COR-L47 (cell line): ENCODE results near the gene SHROOM3.

Experiments used
- DNase-seq: peaks from one replicate; lab custom pipeline; 2025; lab: John Stamatoyannopoulos, UW

The SHROOM3 gene

DNA sequence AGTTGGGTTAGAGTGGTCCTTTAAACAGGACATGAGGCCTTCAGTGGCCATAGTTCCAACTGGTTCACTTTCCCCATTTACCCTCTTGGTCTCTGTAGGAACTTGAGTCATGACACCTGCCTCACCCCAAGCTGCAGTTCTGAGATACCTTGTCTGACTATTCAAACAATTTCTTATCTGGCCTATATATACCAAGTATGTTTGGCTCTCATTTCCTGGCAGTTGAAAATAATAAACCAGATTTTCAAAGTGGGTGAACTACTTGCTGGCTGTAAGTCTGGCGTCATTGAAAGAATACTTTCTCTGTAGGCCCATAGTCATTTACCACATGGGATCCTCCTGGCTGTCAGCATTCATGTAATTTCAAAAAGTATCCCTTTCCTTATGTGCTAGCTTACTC, 228.8 kb downstream of the SHROOM3 start:
- DNase-seq = no peak

DNA sequence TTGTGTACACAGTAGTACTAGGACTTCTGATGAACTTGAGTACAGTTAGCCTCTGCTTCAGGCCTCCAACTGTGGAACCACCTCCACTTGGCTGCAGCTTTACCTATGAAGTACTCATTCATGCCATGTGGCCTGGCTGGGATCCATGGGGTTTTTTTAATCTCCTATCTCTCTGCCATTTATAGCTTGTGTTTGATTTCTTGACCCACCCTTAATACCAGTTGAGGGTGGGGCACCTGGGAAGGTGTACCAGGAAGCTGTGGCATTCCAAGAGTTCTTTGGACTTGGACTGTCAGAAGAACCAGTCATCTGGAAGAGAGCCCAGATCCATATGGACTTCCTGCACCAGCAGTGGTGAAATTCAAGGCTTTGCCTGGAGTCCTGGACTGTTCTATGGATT, 230.1 kb downstream of the SHROOM3 start:
- no peak for DNase-seq

DNA sequence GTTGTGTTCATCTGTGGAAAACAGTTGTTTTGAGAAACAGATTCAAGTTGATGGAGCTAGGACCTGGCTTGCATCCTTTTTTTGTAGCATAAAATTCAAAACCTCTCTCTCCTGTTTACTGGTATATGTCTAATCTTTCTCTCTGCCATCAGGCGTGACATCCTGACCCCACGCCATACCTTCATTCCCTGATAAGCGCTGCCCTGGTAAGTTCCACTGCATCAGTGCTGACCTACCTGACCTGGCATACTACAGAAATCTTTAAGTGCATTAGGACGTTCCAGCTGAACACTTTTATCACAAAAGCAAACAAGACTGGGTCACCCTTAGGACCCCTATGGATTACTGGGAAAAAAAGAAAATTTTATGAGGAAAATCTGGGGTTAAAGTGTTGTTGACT, 230.7 kb downstream of the SHROOM3 start:
- DNase-seq = no peak

DNA sequence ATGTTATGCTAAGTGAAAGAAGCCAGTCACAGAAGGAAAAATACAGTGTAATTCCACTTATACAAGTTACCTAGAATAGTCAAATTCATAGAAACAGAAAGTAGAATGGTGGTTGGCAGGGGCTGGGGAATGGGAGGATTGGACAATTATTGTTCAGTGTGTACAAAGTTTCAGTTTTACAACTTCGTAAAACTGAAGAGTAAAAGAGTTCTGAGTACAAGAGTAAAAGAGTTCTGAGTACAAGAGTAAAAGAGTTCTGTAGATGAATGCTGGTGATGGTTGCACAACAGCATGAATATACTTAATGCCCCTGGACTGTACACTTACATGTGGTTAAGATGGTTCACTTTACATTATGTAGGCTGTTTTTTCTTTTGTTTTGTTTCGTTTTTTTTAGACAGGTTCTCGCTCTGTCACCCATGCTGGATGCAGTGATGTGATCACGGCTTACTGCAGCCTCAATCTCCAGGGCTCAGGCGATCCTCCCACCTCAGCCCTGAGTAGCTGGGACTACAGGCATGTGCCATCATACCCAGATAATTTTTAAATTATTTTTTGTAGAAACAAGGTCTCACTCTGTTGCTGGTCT, 232.0 kb downstream of the SHROOM3 start:
- no peak for DNase-seq

DNA sequence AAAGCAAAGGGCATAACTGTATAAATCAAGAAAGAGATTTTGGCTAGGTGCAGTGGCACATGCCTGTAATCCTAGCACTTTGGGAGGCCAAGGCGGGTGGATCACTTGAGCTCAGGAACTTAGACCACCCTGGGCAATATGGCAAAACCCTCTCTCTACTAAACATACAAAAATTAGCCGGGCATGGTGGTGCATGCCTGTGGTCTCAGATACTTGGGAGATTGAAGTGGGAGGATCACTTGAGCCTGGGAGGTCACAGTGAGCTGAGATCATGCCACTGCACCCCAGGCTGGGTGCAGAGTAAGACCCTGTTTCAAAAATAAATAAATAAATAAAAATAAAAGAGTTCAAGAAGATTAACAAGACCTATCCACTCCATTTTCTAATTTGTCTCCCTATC, 235.6 kb downstream of the SHROOM3 start:
- no peak for DNase-seq

GRCh38 chr4:76673362-76673761, 238.3 kb downstream of the SHROOM3 start:
- DNase-seq = no peak

GRCh38 chr4:76674983-76675382, 240.0 kb downstream of the SHROOM3 start:
- DNase-seq = no peak

- no peak for DNase-seq
Measured at GRCh38 chr4:76677571-76678326, 242.7 kb downstream of the SHROOM3 start.

DNA sequence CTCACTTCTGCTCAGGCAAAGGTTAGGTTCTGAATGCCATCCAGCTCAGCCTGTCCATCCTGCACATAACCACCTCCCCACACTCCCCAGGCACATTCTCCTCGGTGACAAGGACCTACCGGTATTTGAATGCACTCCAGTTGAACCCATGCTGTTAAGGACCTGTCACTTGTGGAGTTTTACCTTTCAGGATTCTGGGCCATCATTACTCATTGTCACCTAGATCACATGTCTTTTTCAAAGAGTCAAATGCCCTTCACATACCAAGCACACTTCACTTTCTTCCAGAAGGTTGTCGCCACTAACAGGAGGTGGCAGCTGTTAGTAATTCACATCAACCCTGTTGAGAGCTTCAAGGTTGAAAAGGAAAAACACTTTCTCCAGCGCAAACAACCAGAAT, 244.7 kb downstream of the SHROOM3 start:
- DNase-seq = no peak

DNA sequence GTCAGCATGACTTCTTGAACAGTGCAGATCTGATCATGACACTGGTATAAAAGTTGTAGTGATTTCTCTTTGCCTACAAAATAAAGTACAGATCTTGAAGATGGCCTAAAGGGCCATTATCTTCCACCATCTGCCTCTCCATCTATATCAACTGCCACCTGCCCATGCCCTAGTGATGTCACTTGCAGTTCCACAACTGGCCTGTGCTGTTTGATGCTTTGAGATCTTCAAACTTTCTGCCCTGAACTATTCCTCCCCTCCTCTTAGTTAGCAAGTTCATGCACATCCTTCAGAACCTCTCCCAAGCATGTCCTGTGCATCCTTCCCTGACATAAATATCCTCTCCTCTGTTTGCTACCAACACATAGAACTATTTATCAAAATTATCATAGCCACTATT, 245.9 kb downstream of the SHROOM3 start:
- no peak for DNase-seq

DNA sequence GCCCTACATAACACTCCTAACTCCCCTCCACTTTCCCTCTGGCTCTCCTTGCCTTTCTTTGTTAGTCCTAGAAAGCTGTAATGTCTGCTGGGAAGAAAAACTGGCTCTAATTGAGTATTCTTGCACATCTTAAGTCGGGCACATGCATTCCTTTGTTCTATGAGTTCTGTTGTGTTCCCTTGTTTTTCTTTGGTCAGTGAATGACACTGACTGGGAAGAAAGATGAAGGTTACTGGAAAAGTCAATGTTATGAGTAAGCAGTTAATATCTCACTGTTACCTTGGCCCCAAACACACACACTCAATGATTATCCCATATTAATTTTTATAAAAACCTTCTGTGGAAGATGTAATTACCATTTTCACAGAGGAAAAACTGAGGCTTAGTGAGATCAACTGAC, 247.0 kb downstream of the SHROOM3 start:
- no peak for DNase-seq

- no peak for DNase-seq
Measured at GRCh38 chr4:76683144-76683543, 248.1 kb downstream of the SHROOM3 start.

GRCh38 chr4:76687746-76688448, 252.9 kb downstream of the SHROOM3 start:
- DNase-seq = peak; percentile 50

DNA sequence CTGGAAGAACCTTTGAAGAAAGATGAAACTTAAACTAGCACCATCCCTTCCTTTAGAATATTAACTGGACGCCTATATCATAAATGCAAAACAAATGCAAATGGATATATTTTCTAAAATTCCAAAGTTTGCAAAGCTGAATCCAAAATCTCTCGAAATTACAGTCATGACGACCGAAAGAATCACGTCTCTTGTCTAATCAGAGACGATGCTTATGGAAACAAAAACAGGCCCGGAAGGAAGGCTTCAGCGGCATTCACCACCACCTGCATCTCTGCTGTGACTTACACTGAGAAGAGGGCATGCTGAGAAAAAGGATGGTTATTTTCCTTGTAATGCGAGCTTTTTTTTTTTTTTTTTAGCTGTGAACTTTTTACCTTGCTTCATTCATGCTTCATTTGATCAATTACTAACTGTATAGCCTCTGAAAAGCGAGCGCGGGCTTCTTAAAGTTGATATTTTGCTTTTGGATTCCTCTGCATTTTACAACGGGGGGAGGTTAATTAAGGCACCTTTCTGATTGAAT, 253.7 kb downstream of the SHROOM3 start:
- peak; percentile 21 for DNase-seq

DNA sequence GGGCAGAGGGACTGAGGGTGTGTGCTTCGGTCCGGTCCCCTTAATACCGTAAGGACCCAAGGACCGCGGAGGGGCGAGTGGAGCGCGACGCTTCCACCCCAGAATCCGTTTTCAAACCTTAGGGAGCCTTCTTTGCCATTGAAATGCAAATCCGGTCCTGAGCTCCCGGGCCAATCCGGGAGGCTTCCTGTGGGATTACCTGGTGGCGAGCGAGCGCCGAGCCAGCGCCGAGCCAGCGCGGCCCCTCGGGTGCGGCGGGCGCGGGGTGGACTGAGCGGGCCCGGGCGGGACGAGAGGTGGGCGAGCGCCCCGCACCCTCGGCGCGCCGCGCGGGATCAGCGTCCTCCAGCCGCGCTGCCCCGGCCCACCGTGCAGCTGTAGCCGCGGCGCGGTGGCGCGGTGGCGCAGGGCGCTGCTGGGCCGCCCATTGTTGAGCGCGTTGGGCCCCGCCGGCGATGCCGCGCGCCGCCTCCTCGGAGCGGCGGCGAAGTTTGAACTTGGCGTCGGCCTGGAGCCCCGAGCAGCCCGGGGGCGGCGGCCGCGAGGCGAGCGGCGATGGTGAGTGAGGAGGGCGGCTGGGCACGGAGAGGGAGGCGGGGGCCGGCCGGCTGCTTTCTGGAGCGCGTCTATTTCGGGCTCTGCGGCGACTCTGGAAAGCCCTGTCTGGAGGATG, 254.3 kb downstream of the SHROOM3 start:
- peak; percentile 69 for DNase-seq

- DNase-seq = peak; percentile 33
Measured at GRCh38 chr4:76690011-76690905, 255.2 kb downstream of the SHROOM3 start.

GRCh38 chr4:76690906-76691275, 255.9 kb downstream of the SHROOM3 start:
- DNase-seq = peak; percentile 30

DNA sequence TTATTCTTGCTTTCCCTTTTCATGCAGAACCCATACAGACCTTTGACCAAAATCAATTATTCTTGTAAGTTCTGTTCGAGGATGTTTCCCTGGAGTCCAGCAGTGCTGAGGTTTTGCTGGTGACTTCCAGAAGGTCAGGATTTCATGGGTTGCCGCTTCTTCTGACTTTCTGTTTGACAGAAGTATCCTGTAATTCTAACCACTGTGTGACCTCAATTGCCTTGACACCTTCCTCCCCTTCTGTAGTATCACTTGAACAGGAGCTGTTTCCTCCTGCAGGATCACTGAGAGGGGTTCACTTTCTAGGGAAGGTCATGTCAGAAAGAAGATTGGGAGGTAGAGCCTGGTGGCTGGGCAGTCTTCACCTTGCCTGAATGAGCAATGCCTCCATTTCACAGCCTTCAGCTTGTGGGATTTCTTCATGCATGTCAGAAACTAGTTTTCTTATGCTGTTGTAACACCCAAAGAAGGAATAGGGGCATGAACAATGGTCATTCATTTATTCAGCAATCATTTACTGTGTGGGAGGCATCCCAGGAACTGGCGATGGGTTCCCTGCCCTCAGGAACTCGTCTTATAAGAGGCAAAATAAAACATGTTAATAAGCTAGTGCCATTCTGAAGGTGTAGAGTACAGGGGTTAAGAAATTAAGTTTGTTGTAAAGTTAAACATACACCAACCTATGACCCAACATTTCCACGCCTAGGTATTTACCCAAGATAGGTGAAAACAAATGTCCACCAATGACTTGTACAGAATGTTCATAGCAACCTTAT, 257.0 kb downstream of the SHROOM3 start:
- no peak for DNase-seq

GRCh38 chr4:76692761-76693160, 257.7 kb downstream of the SHROOM3 start:
- no peak for DNase-seq

- no peak for DNase-seq
Measured at GRCh38 chr4:76694056-76694455, 259.0 kb downstream of the SHROOM3 start.

DNA sequence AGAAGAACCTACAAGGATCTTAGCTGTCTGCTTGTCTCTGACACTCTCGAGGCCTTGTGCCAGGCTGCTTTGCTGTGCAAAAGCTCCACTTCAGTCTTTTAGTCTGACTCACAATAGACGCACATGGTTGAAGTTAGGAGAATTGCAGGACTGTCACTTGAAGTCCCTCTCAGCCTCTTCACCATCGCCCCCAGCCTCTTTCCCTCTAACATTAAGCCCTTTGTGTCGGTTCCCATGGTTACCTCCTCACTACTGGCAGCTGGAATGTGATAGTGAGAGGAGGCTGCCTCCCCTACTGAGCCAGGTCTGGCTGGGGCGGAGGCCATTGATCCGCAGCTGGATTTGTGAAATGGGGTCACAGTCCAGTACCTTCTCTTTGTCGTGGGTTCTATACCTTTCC, 261.1 kb downstream of the SHROOM3 start:
- peak; percentile 32 for DNase-seq
